ENCODE data around the gene TBC1D17. TPM values are rescaled to one million over a fixed set of nuclear protein-coding genes. Genes with fewer than 3 reads are reported as not detected.

The TBC1D17 gene
- polyA plus RNA-seq, 1 donor from 2014 or later: 13.1 TPM

- peaks cover 73% of the 10 kb centered on the region for H3K79me2 ChIP-seq (replicated peaks; ENCODE audit: insufficient read depth, low read length)
- TF ChIP-seq REST (IDR thresholded peaks at IDR 0.05; ENCODE audit: borderline replicate concordance) (no peak), SMC3 (conservative IDR thresholded peaks at IDR 0.05; ENCODE audit: poor library complexity) (no peak), CTCF (IDR thresholded peaks at IDR 0.05; ENCODE audit: poor library complexity, severe bottlenecking) (no peak), POLR2AphosphoS5 (IDR thresholded peaks at IDR 0.05) (no peak), EZH2 (IDR thresholded peaks at IDR 0.05; ENCODE audit: borderline replicate concordance, insufficient read depth, low read length, poor library complexity, severe bottlenecking) (no peak), MXI1 (conservative IDR thresholded peaks at IDR 0.05; ENCODE audit: poor library complexity, severe bottlenecking) (no peak), EP300 (conservative IDR thresholded peaks at IDR 0.05; ENCODE audit: poor library complexity, severe bottlenecking) (no peak), RAD21 (conservative IDR thresholded peaks at IDR 0.05) (no peak)
- H4K20me1 ChIP-seq (ENCODE audit: insufficient read depth): no peaks in the 10 kb centered on the region
- H3K9me3 ChIP-seq (ENCODE audit: low read length): no peaks in the 10 kb centered on the region
- H3F3A ChIP-seq (ENCODE audit: insufficient read depth, low read length, poor library complexity, severe bottlenecking): no peaks in the 10 kb centered on the region
- no peaks in the 10 kb centered on the region for H3K27me3 ChIP-seq (ENCODE audit: insufficient read depth, low read depth, low read length)
- H3K4me3 ChIP-seq (ENCODE audit: low read length): no peak overlapping the region
- H2AFZ ChIP-seq (ENCODE audit: low read depth, low read length): no peak overlapping the region
- no peak overlapping the region for H3K9ac ChIP-seq (ENCODE audit: low read length)
- no peaks in the 10 kb centered on the region for H3K9me2 ChIP-seq (ENCODE audit: insufficient read depth, low read length)
- H3K36me3 ChIP-seq (ENCODE audit: insufficient read depth, low read length): no peaks in the 10 kb centered on the region
- no peak overlapping the region for H3K4me2 ChIP-seq (ENCODE audit: low read length)
- H3K27ac ChIP-seq (ENCODE audit: low read length): no peak overlapping the region
Observed at GRCh38 chr19:49925486-49925885, 48.0 kb downstream of the TBC1D17 start.

GRCh38 chr19:49926515-49926914 lies 49.0 kb downstream of the TBC1D17 start:
- H2AFZ ChIP-seq (ENCODE audit: low read depth, low read length): no peak overlapping the region
- peaks cover 64% of the 10 kb centered on the region for H3K79me2 ChIP-seq (replicated peaks; ENCODE audit: insufficient read depth, low read length)
- no peaks in the 10 kb centered on the region for H3K9me2 ChIP-seq (ENCODE audit: insufficient read depth, low read length)
- H3K9ac ChIP-seq (ENCODE audit: low read length): no peak overlapping the region
- no peaks in the 10 kb centered on the region for H4K20me1 ChIP-seq (ENCODE audit: insufficient read depth)
- H3F3A ChIP-seq (ENCODE audit: insufficient read depth, low read length, poor library complexity, severe bottlenecking): no peaks in the 10 kb centered on the region
- no peak overlapping the region for H3K4me2 ChIP-seq (ENCODE audit: low read length)
- no peak overlapping the region for H3K4me3 ChIP-seq (ENCODE audit: low read length)
- H3K9me3 ChIP-seq (ENCODE audit: low read length): no peaks in the 10 kb centered on the region
- H3K27ac ChIP-seq (ENCODE audit: low read length): no peak overlapping the region
- H3K36me3 ChIP-seq (ENCODE audit: insufficient read depth, low read length): no peaks in the 10 kb centered on the region
- H3K27me3 ChIP-seq (ENCODE audit: insufficient read depth, low read depth, low read length): no peaks in the 10 kb centered on the region
- TF ChIP-seq EZH2 (IDR thresholded peaks at IDR 0.05; ENCODE audit: borderline replicate concordance, insufficient read depth, low read length, poor library complexity, severe bottlenecking): no peak
- TF ChIP-seq CTCF (IDR thresholded peaks at IDR 0.05; ENCODE audit: poor library complexity, severe bottlenecking): no peak
- no peak for TF ChIP-seq POLR2AphosphoS5 (IDR thresholded peaks at IDR 0.05)
- no peak for TF ChIP-seq EP300 (conservative IDR thresholded peaks at IDR 0.05; ENCODE audit: poor library complexity, severe bottlenecking)
- no peak for TF ChIP-seq RAD21 (conservative IDR thresholded peaks at IDR 0.05)
- no peak for TF ChIP-seq TAF1 (IDR thresholded peaks at IDR 0.05; ENCODE audit: low read depth)
- no peak for TF ChIP-seq MXI1 (conservative IDR thresholded peaks at IDR 0.05; ENCODE audit: poor library complexity, severe bottlenecking)
- TF ChIP-seq SMC3 (conservative IDR thresholded peaks at IDR 0.05; ENCODE audit: poor library complexity): no peak
- TF ChIP-seq REST (IDR thresholded peaks at IDR 0.05; ENCODE audit: borderline replicate concordance): no peak

All from neural cell (in vitro differentiated cells).